ENCODE results near the gene ENTPD2.

The ENTPD2 gene

GRCh38 chr9:137077758-137078693 is 24.2 kb upstream of the ENTPD2 start:
- H3K4me1 ChIP-seq (ENCODE audit: insufficient read depth, low read length) = peaks cover 8% of the 10 kb centered on the region
- H3K9me3 ChIP-seq (ENCODE audit: insufficient read depth, low read depth, low read length) = no peaks in the 10 kb centered on the region
- peak overlapping the region; percentile 58 for H3K4me3 ChIP-seq (ENCODE audit: low read length)
- H3K36me3 ChIP-seq (ENCODE audit: insufficient read depth, low read length) = no peaks in the 10 kb centered on the region
- H3K9ac ChIP-seq (ENCODE audit: low read depth, low read length) = 0 out of 2 replicates have a peak overlapping the region, but pooled peaks have one; percentile 18
- 12% methylated on average over 76 of the region's 76 CpGs for WGBS
- no peak overlapping the region for H3K27ac ChIP-seq (ENCODE audit: low read depth, low read length)
- peaks cover 41% of the 10 kb centered on the region for H3K27me3 ChIP-seq (ENCODE audit: insufficient read depth, low read length)

GRCh38 chr9:137077010-137077747 is 23.3 kb upstream of the ENTPD2 start, which contains the start of gene UAP1L1:
Gene UAP1L1 (plus strand): TSS chr9:137077517. CDS start chr9:137077533, 16 bp downstream.
- H3K4me3 ChIP-seq (ENCODE audit: low read length) = peak within 1 kb of the TSS; percentile 58
- 2% methylated on average over 85 of the region's 87 CpGs for WGBS
- H3K36me3 ChIP-seq (ENCODE audit: insufficient read depth, low read length) = no peaks in the 10 kb centered on the region
- H3K27me3 ChIP-seq (ENCODE audit: insufficient read depth, low read length) = peaks cover 41% of the 10 kb centered on the region
- no peak within 1 kb of the TSS for H3K27ac ChIP-seq (ENCODE audit: low read depth, low read length)
- H3K9me3 ChIP-seq (ENCODE audit: insufficient read depth, low read depth, low read length) = no peaks in the 10 kb centered on the region
- peaks cover 8% of the 10 kb centered on the region; the same call in 1 of the 2 replicates for H3K4me1 ChIP-seq (ENCODE audit: insufficient read depth, low read length)
- H3K9ac ChIP-seq (ENCODE audit: low read depth, low read length) = 0 out of 2 replicates have a peak within 1 kb of the TSS, but pooled peaks have one; percentile 18

GRCh38 chr9:137076636-137077009 is 22.8 kb upstream of the ENTPD2 start:
- peaks cover 41% of the 10 kb centered on the region for H3K27me3 ChIP-seq (ENCODE audit: insufficient read depth, low read length)
- H3K9ac ChIP-seq (ENCODE audit: low read depth, low read length) = no peak overlapping the region
- H3K27ac ChIP-seq (ENCODE audit: low read depth, low read length) = no peak overlapping the region
- H3K9me3 ChIP-seq (ENCODE audit: insufficient read depth, low read depth, low read length) = no peaks in the 10 kb centered on the region
- H3K4me3 ChIP-seq (ENCODE audit: low read length) = peak overlapping the region; percentile 40
- peaks cover 8% of the 10 kb centered on the region; the same call in 1 of the 2 replicates for H3K4me1 ChIP-seq (ENCODE audit: insufficient read depth, low read length)
- H3K36me3 ChIP-seq (ENCODE audit: insufficient read depth, low read length) = no peaks in the 10 kb centered on the region
- WGBS = 71% methylated on average over 15 of the region's 15 CpGs

GRCh38 chr9:137075275-137075775 is 21.5 kb upstream of the ENTPD2 start:
- Histone ChIP-seq H3K4me3 (ENCODE audit: low read length) (no peak overlapping the region), H3K4me1 (ENCODE audit: insufficient read depth, low read length) (peaks cover 12% of the 10 kb centered on the region; the same call in 1 of the 2 replicates), H3K9ac (ENCODE audit: low read depth, low read length) (peak overlapping the region; percentile 53; the same call in 1 of the 2 replicates), H3K9me3 (ENCODE audit: insufficient read depth, low read depth, low read length) (no peaks in the 10 kb centered on the region), H3K27ac (ENCODE audit: low read depth, low read length) (peak overlapping the region; percentile 55; the same call in 1 of the 2 replicates), H3K27me3 (ENCODE audit: insufficient read depth, low read length) (peaks cover 43% of the 10 kb centered on the region), H3K36me3 (ENCODE audit: insufficient read depth, low read length) (no peaks in the 10 kb centered on the region)
- WGBS = 75% methylated on average over 11 of the region's 12 CpGs

- Histone ChIP-seq H3K4me3 (ENCODE audit: low read length) (no peak overlapping the region), H3K4me1 (ENCODE audit: insufficient read depth, low read length) (peaks cover 12% of the 10 kb centered on the region; the same call in 1 of the 2 replicates), H3K27me3 (ENCODE audit: insufficient read depth, low read length) (peaks cover 40% of the 10 kb centered on the region), H3K27ac (ENCODE audit: low read depth, low read length) (peak overlapping the region; percentile 55; the same call in 1 of the 2 replicates), H3K9ac (ENCODE audit: low read depth, low read length) (peak overlapping the region; percentile 53; the same call in 1 of the 2 replicates), H3K36me3 (ENCODE audit: insufficient read depth, low read length) (no peaks in the 10 kb centered on the region), H3K9me3 (ENCODE audit: insufficient read depth, low read depth, low read length) (no peaks in the 10 kb centered on the region)
- WGBS = 79% methylated on average over 12 of the region's 12 CpGs
Measured at GRCh38 chr9:137074657-137075274, 20.9 kb upstream of the ENTPD2 start.

- H3K9ac ChIP-seq (ENCODE audit: low read depth, low read length) = no peak overlapping the region
- no peak overlapping the region for H3K27ac ChIP-seq (ENCODE audit: low read depth, low read length)
- 93% methylated on average over 8 of the region's 8 CpGs for WGBS
Measured at GRCh38 chr9:137073992-137074399, 20.1 kb upstream of the ENTPD2 start.

GRCh38 chr9:137071282-137071681 is 17.4 kb upstream of the ENTPD2 start:
- Histone ChIP-seq H3K4me3 (ENCODE audit: low read length) (peak overlapping the region; percentile 75), H3K36me3 (ENCODE audit: insufficient read depth, low read length) (no peaks in the 10 kb centered on the region), H3K9me3 (ENCODE audit: insufficient read depth, low read depth, low read length) (no peaks in the 10 kb centered on the region), H3K27me3 (ENCODE audit: insufficient read depth, low read length) (peaks cover 19% of the 10 kb centered on the region; the same call in 1 of the 2 replicates), H3K4me1 (ENCODE audit: insufficient read depth, low read length) (peaks cover 12% of the 10 kb centered on the region; the same call in 1 of the 2 replicates), H3K27ac (ENCODE audit: low read depth, low read length) (no peak overlapping the region; the same call in 1 of the 2 replicates), H3K9ac (ENCODE audit: low read depth, low read length) (peak overlapping the region; percentile 54; the same call in 1 of the 2 replicates)
- 94% methylated on average over 2 of the region's 2 CpGs for WGBS

More at GRCh38 chr9:137073992-137074399, 20.1 kb upstream of the ENTPD2 start:
- no peaks in the 10 kb centered on the region for H3K9me3 ChIP-seq (ENCODE audit: insufficient read depth, low read depth, low read length)
- H3K36me3 ChIP-seq (ENCODE audit: insufficient read depth, low read length) = no peaks in the 10 kb centered on the region
- H3K4me1 ChIP-seq (ENCODE audit: insufficient read depth, low read length) = peaks cover 12% of the 10 kb centered on the region; the same call in 1 of the 2 replicates
- H3K4me3 ChIP-seq (ENCODE audit: low read length) = no peak overlapping the region
- peaks cover 40% of the 10 kb centered on the region for H3K27me3 ChIP-seq (ENCODE audit: insufficient read depth, low read length)

GRCh38 chr9:137070906-137071275 is 17.0 kb upstream of the ENTPD2 start:
- peaks cover 16% of the 10 kb centered on the region; the same call in 1 of the 2 replicates for H3K27me3 ChIP-seq (ENCODE audit: insufficient read depth, low read length)
- 29% methylated on average over 6 of the region's 6 CpGs for WGBS
- peaks cover 12% of the 10 kb centered on the region; the same call in 1 of the 2 replicates for H3K4me1 ChIP-seq (ENCODE audit: insufficient read depth, low read length)
- H3K9ac ChIP-seq (ENCODE audit: low read depth, low read length) = peak overlapping the region; percentile 54
- no peaks in the 10 kb centered on the region for H3K9me3 ChIP-seq (ENCODE audit: insufficient read depth, low read depth, low read length)
- H3K36me3 ChIP-seq (ENCODE audit: insufficient read depth, low read length) = 0 out of 2 replicates have a peak, but pooled peaks cover 1% of the 10 kb centered on the region
- peak overlapping the region; percentile 75 for H3K4me3 ChIP-seq (ENCODE audit: low read length)
- H3K27ac ChIP-seq (ENCODE audit: low read depth, low read length) = peak overlapping the region; percentile 55; the same call in 1 of the 2 replicates

- Histone ChIP-seq H3K9me3 (ENCODE audit: insufficient read depth, low read depth, low read length) (no peaks in the 10 kb centered on the region), H3K27me3 (ENCODE audit: insufficient read depth, low read length) (peaks cover 16% of the 10 kb centered on the region; the same call in 1 of the 2 replicates), H3K4me1 (ENCODE audit: insufficient read depth, low read length) (peaks cover 12% of the 10 kb centered on the region; the same call in 1 of the 2 replicates), H3K9ac (ENCODE audit: low read depth, low read length) (peak within 1 kb of the TSS; percentile 83), H3K4me3 (ENCODE audit: low read length) (peak within 1 kb of the TSS; percentile 75), H3K36me3 (ENCODE audit: insufficient read depth, low read length) (peaks cover 6% of the 10 kb centered on the region), H3K27ac (ENCODE audit: low read depth, low read length) (peak within 1 kb of the TSS; percentile 55; the same call in 1 of the 2 replicates)
- under 1% methylated on average over 74 of the region's 74 CpGs for WGBS
Measured at GRCh38 chr9:137070201-137070905, 16.5 kb upstream of the ENTPD2 start, which contains the start of gene SAPCD2. Gene SAPCD2 (minus strand): TSS chr9:137070557. CDS start chr9:137070460, 97 bp downstream.
